ENCODE measurements around the gene ONECUT1.

DNA sequence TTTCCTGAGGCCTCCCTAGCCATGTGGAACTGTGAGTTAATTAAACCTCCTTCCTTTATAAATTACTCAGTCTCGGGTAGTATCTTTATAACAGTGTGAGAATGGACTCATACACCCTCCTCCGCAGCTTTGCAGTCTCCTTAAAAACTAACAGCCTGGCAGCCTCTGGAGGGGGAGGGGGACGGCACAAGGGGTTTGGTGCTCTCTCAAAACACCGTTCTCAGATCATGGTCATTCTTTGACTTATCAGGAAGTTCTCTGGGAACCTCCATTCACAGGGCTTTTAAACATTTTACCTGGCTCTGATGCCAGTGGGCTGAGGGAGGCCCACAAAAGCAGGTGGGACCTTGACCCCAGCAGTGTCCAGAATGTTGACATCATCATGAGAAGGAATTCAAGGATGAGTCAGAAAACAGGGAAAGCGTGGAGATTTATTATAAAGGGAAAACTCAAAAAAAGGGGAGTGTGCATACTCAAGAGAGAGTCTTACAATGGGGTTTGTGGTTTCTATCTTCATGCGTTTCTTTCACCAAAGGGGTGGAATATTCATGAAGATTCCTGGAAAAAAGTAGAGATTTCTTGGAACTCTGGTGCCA lies 43.9 kb downstream of the ONECUT1 start:
- TF ChIP-seq POLR2A (IDR thresholded peaks at IDR 0.05) (no peak), CTCF (IDR thresholded peaks at IDR 0.05) (no peak)
